Sigmoid colon (tissue), 7 donors: ENCODE measurements around the gene CELF1. TPM values are rescaled to one million over a fixed set of nuclear protein-coding genes. Genes with fewer than 3 reads are reported as not detected.

Experiments
- DNase-seq: peaks from one replicate; pipeline ENCODE4 v3.0.0-alpha.2; 2019
- H3K27ac ChIP-seq, 4 donors: fragments of 200-600 bp; sonication (generic); one replicate each; pipeline ENCODE4 v1.5.1; 2016 to 2019; ENCODE audit warnings: mild to moderate bottlenecking in 1 of 4
- H3K27me3 ChIP-seq, 3 donors: fragments of 200-600 bp; sonication (generic); one replicate each; pipeline ENCODE4 v1.5.1; 2019; ENCODE audit warnings: mild to moderate bottlenecking in 1 of 3
- H3K36me3 ChIP-seq, 4 donors: fragments of 200-600 bp; sonication (generic); one replicate each; pipeline ENCODE4 v1.5.1; 2016 to 2019
- H3K4me1 ChIP-seq, 4 donors: fragments of 200-600 bp; sonication (generic); one replicate each; pipeline ENCODE4 v1.5.1; 2017 to 2019
- H3K4me3 ChIP-seq, 4 donors: fragments of 200-600 bp; sonication (generic); one replicate each; pipeline ENCODE4 v1.5.1; 2017 to 2019; ENCODE audit warnings: mild to moderate bottlenecking in 2 of 4, moderate library complexity in 1 of 4
- H3K9me3 ChIP-seq, 4 donors: fragments of 200-600 bp in 3 of 4; sonication (generic) in 3 of 4; one replicate each; pipeline versions ENCODE4 v1.5.1 to v1.6.1; 2013 to 2019
- EP300 ChIP-seq, 4 donors: sonication (generic); formaldehyde crosslinking; IDR thresholded peaks; one replicate each; pipeline ENCODE4 v1.6.1; 2017; ENCODE audit warnings: antibody characterized with exemption in 4 of 4
- POLR2A ChIP-seq, 2 donors: fragments of 450-650 bp; IDR thresholded peaks; one replicate each; pipeline ENCODE4 v1.6.1; 2016; ENCODE audit warnings: antibody characterized with exemption in 2 of 2, mild to moderate bottlenecking in 2 of 2, moderate library complexity in 2 of 2
- POLR2AphosphoS5 ChIP-seq, 4 donors: sonication (generic); formaldehyde crosslinking; IDR thresholded peaks; one replicate each; pipeline ENCODE4 v1.6.1; 2017; ENCODE audit warnings: antibody characterized with exemption in 4 of 4
- WGBS, 2 donors: extraction: QIAGEN DNeasy Blood & Tissue Kit; methylation state at CpG; one replicate each; pipeline ENCODE4 v1.1.7; 2013; 5-methylcytosine and 5-hydroxymethylcytosine counted together
- intact Hi-C: fragments of 100-400 bp; cut with DNase I; formaldehyde crosslinking; loops from one replicate; pipeline ENCODE4 v1.15.1; 2023
- polyA plus RNA-seq, 3 donors: library from polyadenylated mRNA; stranded (reverse); fragments of 200-250 nt; gene quantifications; one replicate each; pipeline ENCODE4 v1.2.3, GENCODE V29; 2013
- total RNA-seq, 4 donors: library from RNA; depleted of rRNA; stranded (reverse); fragments of >200 nt; gene quantifications; one replicate each; pipeline ENCODE4 v1.1.0, GENCODE V29; 2016
- TF ChIP-seq, protein P1 (sequence below), 4 experiments: fragments of 450-650 bp in 3 of 4; fragments of 200-600 bp in 1 of 4; IDR thresholded peaks; one replicate each; pipeline ENCODE4 v1.5.1; 2016 to 2019; ENCODE audit warnings: antibody characterized with exemption in 4 of 4, mild to moderate bottlenecking in 3 of 4, moderate library complexity in 2 of 4
- donor health status: healthy with polysubstance abuse.
- donor health status: Bipolar disorder and iron deficiency.
- donor health status: healthy.

Gene CELF1
- total and polyA plus RNA-seq, 7 donors: 9.0 to 188 (median 87.2) TPM

DNA sequence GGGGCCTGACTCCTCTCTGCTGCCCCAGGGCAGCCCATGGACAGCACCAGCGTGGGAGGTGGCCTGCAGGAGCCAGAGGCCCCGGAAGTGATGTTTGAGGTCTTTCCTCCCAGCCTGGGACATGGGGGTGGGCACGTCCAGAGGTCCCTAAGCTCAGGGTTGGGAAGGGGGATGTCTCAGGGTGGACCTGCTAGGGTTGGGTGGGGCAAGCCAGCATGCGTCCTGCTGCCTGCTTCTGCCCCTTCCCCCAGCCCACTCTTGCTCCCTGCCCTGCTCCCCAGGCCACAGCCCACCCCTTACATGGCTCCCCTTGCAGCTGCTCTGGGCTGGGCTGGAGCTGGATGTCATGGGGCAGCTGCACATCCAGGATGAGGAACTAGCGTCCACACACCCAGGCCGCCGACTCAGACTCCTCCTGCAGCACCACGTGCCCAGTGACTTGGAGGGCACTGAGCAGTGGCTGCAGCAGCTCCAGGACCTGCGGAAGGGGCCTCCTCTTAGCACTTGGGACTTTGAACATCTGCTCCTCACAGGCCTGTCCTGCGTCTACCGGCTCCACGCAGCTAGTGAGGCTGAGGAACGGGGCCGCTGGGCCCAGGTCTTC lies 34.9 kb upstream of the CELF1 start:
- no peaks in the 10 kb centered on the region for H3K9me3 ChIP-seq
- no peak overlapping the region for H3K4me3 ChIP-seq
- intact Hi-C loops: no loop called here
- no peak for TF ChIP-seq POLR2AphosphoS5 (IDR thresholded peaks at IDR 0.05)
- TF ChIP-seq, protein P1, sequence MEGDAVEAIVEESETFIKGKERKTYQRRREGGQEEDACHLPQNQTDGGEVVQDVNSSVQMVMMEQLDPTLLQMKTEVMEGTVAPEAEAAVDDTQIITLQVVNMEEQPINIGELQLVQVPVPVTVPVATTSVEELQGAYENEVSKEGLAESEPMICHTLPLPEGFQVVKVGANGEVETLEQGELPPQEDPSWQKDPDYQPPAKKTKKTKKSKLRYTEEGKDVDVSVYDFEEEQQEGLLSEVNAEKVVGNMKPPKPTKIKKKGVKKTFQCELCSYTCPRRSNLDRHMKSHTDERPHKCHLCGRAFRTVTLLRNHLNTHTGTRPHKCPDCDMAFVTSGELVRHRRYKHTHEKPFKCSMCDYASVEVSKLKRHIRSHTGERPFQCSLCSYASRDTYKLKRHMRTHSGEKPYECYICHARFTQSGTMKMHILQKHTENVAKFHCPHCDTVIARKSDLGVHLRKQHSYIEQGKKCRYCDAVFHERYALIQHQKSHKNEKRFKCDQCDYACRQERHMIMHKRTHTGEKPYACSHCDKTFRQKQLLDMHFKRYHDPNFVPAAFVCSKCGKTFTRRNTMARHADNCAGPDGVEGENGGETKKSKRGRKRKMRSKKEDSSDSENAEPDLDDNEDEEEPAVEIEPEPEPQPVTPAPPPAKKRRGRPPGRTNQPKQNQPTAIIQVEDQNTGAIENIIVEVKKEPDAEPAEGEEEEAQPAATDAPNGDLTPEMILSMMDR (IDR thresholded peaks at IDR 0.05): no peak
- no peak for TF ChIP-seq POLR2A (IDR thresholded peaks at IDR 0.05)
- no peak for TF ChIP-seq EP300 (IDR thresholded peaks at IDR 0.05)
- H3K36me3 ChIP-seq: peaks cover 16 to 29% (median 17%) of the 10 kb centered on the region in 4 donors
- peak overlapping the region in 1 of 4 donors; percentile 27 for H3K27ac ChIP-seq
- H3K4me1 ChIP-seq: peaks cover 0 to 14% (median 6%) of the 10 kb centered on the region in 4 donors
- 66 to 77% methylated on average over 14 of the region's 14 CpGs for WGBS, 2 donors
- DNase-seq: peak; percentile 82
- H3K27me3 ChIP-seq: peaks cover 0 to 26% (median 23%) of the 10 kb centered on the region in 3 donors

DNA sequence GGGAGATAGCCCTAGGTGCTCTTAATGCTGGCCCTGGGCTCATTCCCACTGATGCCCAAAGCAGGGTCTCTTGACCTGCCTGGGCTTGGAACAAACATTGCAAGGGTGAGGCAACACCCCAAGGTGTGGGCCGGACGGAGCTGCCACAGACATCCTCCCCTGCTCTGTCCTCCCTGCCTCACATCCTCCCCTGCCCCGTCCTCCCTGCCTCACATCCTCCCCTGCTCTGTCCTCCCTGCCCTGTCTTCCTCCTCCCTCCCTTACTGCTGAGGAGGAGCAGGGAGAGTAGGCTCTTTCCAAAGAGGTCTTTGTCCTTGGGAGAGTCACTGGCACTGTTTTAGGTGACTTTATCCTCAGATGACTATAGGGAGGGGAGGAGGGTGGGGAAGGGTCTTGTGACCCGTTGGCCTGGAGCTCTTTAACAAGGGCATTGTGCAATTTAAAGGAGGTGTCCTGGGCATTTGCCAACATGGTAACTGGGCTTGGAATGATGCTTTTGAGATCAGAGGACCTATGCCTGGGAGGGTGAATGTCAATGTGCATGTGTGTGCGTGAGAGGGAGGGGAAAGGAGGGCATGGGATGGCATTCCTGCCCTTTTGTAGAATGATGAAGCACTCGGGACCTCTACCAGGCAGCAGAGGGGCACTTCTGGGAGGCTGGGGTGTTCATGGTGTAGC lies 34.2 kb upstream of the CELF1 start:
- WGBS, 2 donors: 66 to 73% methylated on average over 6 of the region's 6 CpGs
- Histone ChIP-seq H3K4me1 (peaks cover 0 to 14% (median 6%) of the 10 kb centered on the region in 4 donors), H3K4me3 (no peak overlapping the region), H3K27ac (peak overlapping the region in 1 of 4 donors; percentile 27), H3K36me3 (peaks cover 22 to 35% (median 24%) of the 10 kb centered on the region in 4 donors), H3K9me3 (no peaks in the 10 kb centered on the region), H3K27me3 (peaks cover 0 to 20% (median 16%) of the 10 kb centered on the region in 3 donors)
- TF ChIP-seq POLR2AphosphoS5 (IDR thresholded peaks at IDR 0.05) (no peak), EP300 (IDR thresholded peaks at IDR 0.05) (no peak), POLR2A (IDR thresholded peaks at IDR 0.05) (no peak)
- TF ChIP-seq, protein P1 (IDR thresholded peaks at IDR 0.05): no peak
- no peak for DNase-seq
- intact Hi-C loops: no loop called here

DNA sequence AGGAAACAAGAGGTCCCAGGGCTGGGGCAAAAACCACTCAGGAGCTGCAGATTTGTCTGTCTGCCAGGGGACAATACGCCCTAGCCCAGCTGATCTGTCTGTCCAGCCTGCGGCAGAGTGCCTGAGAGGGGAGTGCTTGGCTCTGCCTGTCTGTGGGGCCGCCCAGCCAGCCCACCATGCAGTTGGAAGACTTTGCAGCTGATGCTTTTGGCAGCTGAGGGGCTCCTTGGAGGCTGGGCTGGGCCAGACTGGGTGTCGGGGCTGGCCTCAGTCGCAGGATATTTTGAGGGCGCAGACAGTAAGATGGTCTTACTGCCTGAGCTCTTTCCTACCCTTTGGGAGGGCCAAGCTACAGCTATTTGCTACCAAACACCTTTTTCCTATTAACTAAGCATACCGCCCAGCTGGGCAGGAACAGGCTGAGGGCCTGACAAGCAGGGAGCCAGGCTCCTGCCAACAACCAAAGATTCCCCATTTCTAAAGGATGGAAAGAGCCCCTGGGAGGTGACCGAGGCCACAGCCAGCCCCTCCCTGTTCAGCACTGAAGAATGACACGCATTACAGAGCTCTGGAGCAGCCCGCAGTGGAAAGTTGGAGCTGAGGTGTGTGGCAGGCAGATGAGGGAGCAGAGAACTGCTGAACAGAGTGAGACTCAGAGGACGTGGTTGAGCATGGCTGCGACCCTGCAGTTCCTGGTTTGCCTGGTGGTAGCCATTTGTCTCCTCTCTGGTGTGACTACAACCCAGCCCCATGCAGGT lies 33.3 kb upstream of the CELF1 start, which contains the start of gene FAM180B:
TSS of gene FAM180B (plus strand) at position 581 of the 758 bp plus-strand sequence. CDS start at position 672, 91 bp downstream.
- peak within 1 kb of the TSS in 1 of 4 donors; percentile 27 for H3K27ac ChIP-seq
- no peak for DNase-seq
- intact Hi-C loops: no loop called here

DNA sequence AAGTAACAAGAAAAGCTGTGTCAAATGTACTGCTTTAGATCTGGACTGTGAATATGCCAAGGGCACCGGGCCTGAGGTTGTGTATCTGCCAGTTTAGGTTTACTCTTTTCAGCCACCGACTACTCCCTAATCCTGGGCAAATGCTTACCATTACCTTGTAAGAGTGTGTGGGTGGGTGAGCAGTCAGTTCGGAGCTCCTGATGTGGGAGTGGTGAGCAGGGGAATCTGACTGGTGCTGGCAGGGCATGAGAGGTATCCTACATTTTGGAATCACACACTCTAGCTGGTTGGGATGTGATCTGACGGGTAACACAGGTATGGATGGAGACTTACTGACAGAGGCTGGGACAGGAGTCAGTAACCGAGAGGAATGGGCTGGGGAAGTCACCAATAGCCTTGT lies 30.9 kb upstream of the CELF1 start:
- TF ChIP-seq EP300 (IDR thresholded peaks at IDR 0.05): no peak
- no peak for TF ChIP-seq POLR2A (IDR thresholded peaks at IDR 0.05)
- TF ChIP-seq, protein P1 (IDR thresholded peaks at IDR 0.05): no peak
- TF ChIP-seq POLR2AphosphoS5 (IDR thresholded peaks at IDR 0.05): no peak
- Histone ChIP-seq H3K27me3 (no peaks in the 10 kb centered on the region), H3K27ac (no peak overlapping the region), H3K9me3 (no peaks in the 10 kb centered on the region), H3K4me1 (peaks cover 0 to 15% (median 13%) of the 10 kb centered on the region in 4 donors), H3K4me3 (no peak overlapping the region), H3K36me3 (peaks cover 35 to 57% (median 36%) of the 10 kb centered on the region in 4 donors)
- WGBS, 2 donors: 93 to 97% methylated on average over 5 of the region's 5 CpGs
- intact Hi-C loops: no loop called here
- DNase-seq: no peak

More for the DNA sequence above, 33.3 kb upstream of the CELF1 start, which contains the start of gene FAM180B:
- TF ChIP-seq EP300 (IDR thresholded peaks at IDR 0.05) (no peak), POLR2A (IDR thresholded peaks at IDR 0.05) (no peak), POLR2AphosphoS5 (IDR thresholded peaks at IDR 0.05) (no peak)
- TF ChIP-seq, protein P1 (IDR thresholded peaks at IDR 0.05): no peak
- Histone ChIP-seq H3K9me3 (no peaks in the 10 kb centered on the region), H3K4me3 (no peak within 1 kb of the TSS), H3K4me1 (peaks cover 0 to 14% (median 6%) of the 10 kb centered on the region in 4 donors), H3K36me3 (peaks cover 31 to 44% (median 33%) of the 10 kb centered on the region in 4 donors), H3K27me3 (peaks cover 0 to 14% (median 9%) of the 10 kb centered on the region in 3 donors)
- whole genome bisulfite sequencing, 2 donors: 86 to 88% methylated on average over 12 of the region's 12 CpGs
